ENCODE results near the gene SND1.

DNA sequence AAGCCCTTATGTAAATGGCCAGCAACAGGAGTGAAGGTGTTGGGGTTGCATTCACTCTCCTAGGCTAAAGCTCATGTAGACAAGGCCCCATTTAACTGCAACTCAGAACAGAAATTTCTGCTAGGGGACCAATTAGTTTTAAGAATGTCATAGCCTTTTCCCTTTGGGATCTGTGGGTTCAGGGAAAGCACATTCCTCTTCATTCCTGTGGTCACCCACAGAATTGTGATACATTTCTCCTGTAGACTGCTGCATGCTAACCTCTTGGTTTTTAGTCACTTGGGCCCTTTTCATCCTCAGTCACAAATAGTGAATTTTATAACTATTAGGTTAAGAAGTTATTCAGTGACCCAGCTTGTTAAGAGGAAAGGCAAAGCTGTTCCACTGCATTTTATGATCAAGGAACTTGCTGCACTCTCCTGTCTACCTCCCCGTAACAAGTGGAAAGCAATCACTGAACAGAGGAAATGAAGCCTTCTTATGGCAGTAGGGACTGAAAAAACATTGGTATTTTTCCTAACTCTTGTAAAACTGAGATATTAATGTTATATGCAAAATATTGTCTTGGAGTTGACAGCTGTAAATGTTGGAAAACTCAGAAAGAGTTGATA, 124.9 kb downstream of the SND1 start:
- TF ChIP-seq CTCF (IDR thresholded peaks at IDR 0.05; ENCODE audit: insufficient read depth, low read length, poor library complexity, severe bottlenecking) (no peak), EZH2phosphoT487 (conservative IDR thresholded peaks at IDR 0.05; ENCODE audit: low read length) (no peak)

Measured in SU-DHL-6 (cell line).